Fibroblast of pulmonary artery (primary cell): ENCODE data around the gene PPEF2.

Experiments
- DNase-seq: peaks from one replicate; pipeline ENCODE4 v3.0.0-alpha.2; 2010; ENCODE audit warnings: low read depth
- H3K4me3 ChIP-seq: replicated peaks from 2 replicates; pipeline ENCODE4 v1.5.1; 2011; ENCODE audit warnings: low read depth, mild to moderate bottlenecking, control low read depth, low read length, moderate library complexity
- CTCF ChIP-seq: IDR thresholded peaks from 2 replicates; pipeline ENCODE4 v1.5.1; 2011; ENCODE audit warnings: mild to moderate bottlenecking, control low read depth, low read length, inconsistent platforms; ENCODE audit errors: missing control alignments

PPEF2 gene

DNA sequence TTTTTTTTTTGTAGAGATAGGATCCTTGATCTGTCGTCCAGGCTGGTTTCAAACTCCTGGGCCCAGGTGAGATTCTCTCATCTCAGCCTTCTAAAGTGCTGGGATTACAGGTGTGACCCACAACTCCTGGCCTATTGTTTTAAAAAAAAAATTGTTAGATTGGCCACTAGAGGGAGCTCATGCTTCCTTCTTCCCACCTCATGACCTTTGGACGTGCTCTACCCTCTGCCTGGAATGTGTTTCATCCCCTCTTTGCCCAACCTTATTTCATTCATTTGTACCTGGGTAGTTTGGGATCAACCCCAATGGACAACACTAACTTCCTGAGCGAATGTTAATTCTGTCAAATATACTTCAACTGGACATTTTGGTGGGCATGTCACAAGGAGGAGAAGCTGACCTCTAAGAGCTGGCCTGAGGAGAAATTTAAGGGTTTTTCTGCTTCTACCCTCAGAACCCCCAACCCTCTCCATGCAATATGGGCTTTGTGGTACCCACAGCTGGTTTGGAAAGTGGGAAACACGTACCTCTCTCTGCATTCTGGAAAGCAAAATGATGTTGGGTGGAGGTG is 6.4 kb downstream of the PPEF2 start:
- H3K4me3 ChIP-seq = no peak overlapping the region
- peak; percentile 45 for DNase-seq
- TF ChIP-seq CTCF = peak; percentile 61

GRCh38 chr4:75892508-75892907 is 9.7 kb downstream of the PPEF2 start:
- H3K4me3 ChIP-seq = no peak overlapping the region
- DNase-seq = no peak
- TF ChIP-seq CTCF = peak; percentile 19

DNA sequence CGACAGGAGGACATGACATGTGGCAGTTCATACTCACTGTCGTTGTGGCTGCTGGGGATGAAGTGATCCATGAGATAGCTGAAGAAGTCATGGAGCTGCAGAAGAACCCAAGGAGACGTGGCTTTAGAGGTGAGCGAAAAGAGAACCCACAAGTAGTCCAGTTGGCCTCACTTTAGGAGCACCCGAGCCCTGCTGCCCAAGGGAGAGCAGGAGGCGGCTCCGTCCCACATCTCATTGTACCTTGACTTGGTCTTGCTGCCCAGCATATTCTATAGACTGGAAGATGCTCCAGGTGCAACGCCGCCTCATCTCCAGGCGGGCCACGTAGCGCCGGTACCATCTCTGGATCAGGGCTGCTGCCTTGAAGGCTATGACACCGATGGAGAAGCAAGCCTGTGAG is 10.6 kb downstream of the PPEF2 start:
- TF ChIP-seq CTCF = no peak
- no peak for DNase-seq
- no peak overlapping the region for H3K4me3 ChIP-seq

- DNase-seq = no peak
- H3K4me3 ChIP-seq = no peak overlapping the region
- TF ChIP-seq CTCF = no peak
Measured at GRCh38 chr4:75889537-75890199, 12.6 kb downstream of the PPEF2 start.

DNA sequence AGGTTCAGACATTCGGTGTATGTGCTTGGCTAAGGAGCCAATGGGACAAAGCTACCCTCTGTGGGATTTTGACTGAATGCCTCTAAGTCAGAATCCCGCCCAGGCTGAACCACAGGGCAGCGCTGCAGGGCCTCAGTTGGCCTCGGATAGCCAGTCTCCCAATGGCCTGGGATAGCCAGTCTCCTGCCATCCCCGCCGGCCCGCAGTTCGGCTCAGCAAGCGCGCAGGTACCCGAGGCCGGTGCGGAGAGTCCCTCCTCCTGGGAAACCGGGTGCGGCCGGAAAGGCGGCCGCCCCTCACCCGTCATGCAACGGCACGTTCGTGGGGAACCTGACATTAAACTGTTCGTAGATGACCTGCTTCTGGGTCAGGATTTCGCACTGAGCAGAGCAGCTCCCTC is 16.1 kb downstream of the PPEF2 start:
- no peak overlapping the region for H3K4me3 ChIP-seq
- DNase-seq = no peak
- TF ChIP-seq CTCF = no peak

GRCh38 chr4:75881476-75881875 is 20.8 kb downstream of the PPEF2 start:
- no peak for TF ChIP-seq CTCF
- DNase-seq = no peak
- no peak overlapping the region for H3K4me3 ChIP-seq

DNA sequence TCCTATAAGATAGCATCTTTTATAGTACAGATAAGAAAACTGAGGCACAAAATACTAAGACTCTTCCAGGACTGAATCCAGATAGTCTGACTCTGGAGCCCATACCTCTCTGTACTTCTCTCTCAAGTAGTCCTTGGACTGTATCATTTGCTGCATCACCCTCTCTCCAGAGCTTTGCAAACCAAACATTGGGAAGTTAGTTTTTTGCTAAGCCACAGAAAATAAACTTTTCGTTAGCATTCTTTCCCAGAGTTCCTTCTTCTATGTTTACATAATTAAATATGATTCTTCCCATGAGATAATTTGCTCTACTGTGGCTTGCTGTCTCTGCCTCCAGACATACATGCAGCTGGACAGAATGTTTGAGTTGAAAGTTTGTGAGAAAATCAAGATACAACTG is 22.0 kb downstream of the PPEF2 start:
- DNase-seq = no peak
- H3K4me3 ChIP-seq = no peak overlapping the region
- TF ChIP-seq CTCF = no peak
